WTC11 (cell line): ENCODE data around the gene TLCD3B.
A peak's percentile ranks its signal among the peaks of the same experiment; 100 is the strongest.

Source experiments
- ATF2 ChIP-seq: sonication (generic); formaldehyde crosslinking; IDR thresholded peaks from 2 replicates; pipeline ENCODE4 v1.8.1; 2022; ENCODE audit warnings: low read depth, missing genetic modification reagents, borderline replicate concordance
- CTCF ChIP-seq: fragments of 200-600 bp; IDR thresholded peaks from 2 replicates; pipeline ENCODE4 v1.8.0; 2022; ENCODE audit warnings: antibody characterized with exemption
- MAX ChIP-seq: sonication (generic); formaldehyde crosslinking; IDR thresholded peaks from 2 replicates; pipeline ENCODE4 v1.8.0; 2022; ENCODE audit warnings: mild to moderate bottlenecking, missing genetic modification reagents
- TCF7 ChIP-seq: sonication (generic); formaldehyde crosslinking; IDR thresholded peaks from 2 replicates; pipeline ENCODE4 v1.8.0; 2022; ENCODE audit warnings: mild to moderate bottlenecking, low read depth, missing genetic modification reagents, moderate library complexity

GRCh38 chr16:30005341-30006094 is 25.6 kb downstream of the TLCD3B start:
- peak; percentile 50; the same call in 1 of the 2 replicates for TF ChIP-seq CTCF
- no peak for TF ChIP-seq TCF7 (CRISPR knock-in tag)
- no peak for TF ChIP-seq MAX (CRISPR knock-in tag)
- TF ChIP-seq ATF2, result no peak
